Measurements from ENCODE around the gene FRMD3.

The FRMD3 gene

GRCh38 chr9:83477571-83477970 lies 60.6 kb downstream of the FRMD3 start:
- Histone ChIP-seq H3F3A (ENCODE audit: low read depth) (no peaks in the 10 kb centered on the region), H3K9me3 (ENCODE audit: insufficient read depth, low read depth, low read length) (0 out of 2 replicates have a peak, but pooled peaks cover 4% of the 10 kb centered on the region), H3K4me1 (ENCODE audit: insufficient read depth, low read length, poor library complexity, severe bottlenecking) (no peaks in the 10 kb centered on the region), H3K9me2 (replicated peaks; ENCODE audit: low read depth, low read length) (no peaks in the 10 kb centered on the region; the same call in 1 of the 2 replicates), H4K20me1 (ENCODE audit: insufficient read depth, low read length, poor library complexity, severe bottlenecking) (no peaks in the 10 kb centered on the region), H3K9ac (ENCODE audit: low read depth, low read length, poor library complexity, severe bottlenecking) (no peak overlapping the region), H3K27me3 (ENCODE audit: insufficient read depth, low read length, poor library complexity, severe bottlenecking) (no peaks in the 10 kb centered on the region), H3K79me2 (ENCODE audit: insufficient read depth, low read length) (no peaks in the 10 kb centered on the region), H2AFZ (ENCODE audit: low read length) (no peak overlapping the region), H3K4me3 (ENCODE audit: low read length, poor library complexity, severe bottlenecking) (no peak overlapping the region), H3K4me2 (ENCODE audit: low read depth, low read length, poor library complexity, severe bottlenecking) (no peak overlapping the region), H3K36me3 (ENCODE audit: insufficient read depth, low read length) (no peaks in the 10 kb centered on the region)
- no peak for TF ChIP-seq EZH2phosphoT487 (IDR thresholded peaks at IDR 0.05; ENCODE audit: borderline replicate concordance)
- TF ChIP-seq, protein P1, sequence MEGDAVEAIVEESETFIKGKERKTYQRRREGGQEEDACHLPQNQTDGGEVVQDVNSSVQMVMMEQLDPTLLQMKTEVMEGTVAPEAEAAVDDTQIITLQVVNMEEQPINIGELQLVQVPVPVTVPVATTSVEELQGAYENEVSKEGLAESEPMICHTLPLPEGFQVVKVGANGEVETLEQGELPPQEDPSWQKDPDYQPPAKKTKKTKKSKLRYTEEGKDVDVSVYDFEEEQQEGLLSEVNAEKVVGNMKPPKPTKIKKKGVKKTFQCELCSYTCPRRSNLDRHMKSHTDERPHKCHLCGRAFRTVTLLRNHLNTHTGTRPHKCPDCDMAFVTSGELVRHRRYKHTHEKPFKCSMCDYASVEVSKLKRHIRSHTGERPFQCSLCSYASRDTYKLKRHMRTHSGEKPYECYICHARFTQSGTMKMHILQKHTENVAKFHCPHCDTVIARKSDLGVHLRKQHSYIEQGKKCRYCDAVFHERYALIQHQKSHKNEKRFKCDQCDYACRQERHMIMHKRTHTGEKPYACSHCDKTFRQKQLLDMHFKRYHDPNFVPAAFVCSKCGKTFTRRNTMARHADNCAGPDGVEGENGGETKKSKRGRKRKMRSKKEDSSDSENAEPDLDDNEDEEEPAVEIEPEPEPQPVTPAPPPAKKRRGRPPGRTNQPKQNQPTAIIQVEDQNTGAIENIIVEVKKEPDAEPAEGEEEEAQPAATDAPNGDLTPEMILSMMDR (conservative IDR thresholded peaks at IDR 0.05; ENCODE audit: low read length), result no peak

DNA sequence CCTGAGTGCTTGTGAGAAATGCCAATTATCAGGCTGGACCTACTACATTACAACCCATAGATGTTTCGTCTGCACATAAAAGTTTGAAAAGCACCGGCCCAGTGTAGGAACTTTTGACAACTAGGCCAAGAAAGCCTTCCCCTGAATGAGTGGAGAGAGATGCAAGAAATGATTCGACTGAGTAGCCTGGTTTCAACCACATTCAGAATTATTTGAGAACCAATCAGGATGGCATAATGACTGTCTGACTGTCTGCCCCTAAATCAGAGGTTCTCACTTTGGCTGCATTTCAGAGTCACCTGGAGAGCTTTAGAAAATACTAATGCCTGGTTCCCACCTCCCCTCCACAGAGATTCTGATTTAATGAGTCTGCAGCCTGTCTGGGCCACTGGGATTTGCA lies 61.1 kb downstream of the FRMD3 start:
- Histone ChIP-seq H3F3A (ENCODE audit: low read depth) (no peaks in the 10 kb centered on the region), H3K9me2 (replicated peaks; ENCODE audit: low read depth, low read length) (no peaks in the 10 kb centered on the region; the same call in 1 of the 2 replicates), H3K4me1 (ENCODE audit: insufficient read depth, low read length, poor library complexity, severe bottlenecking) (no peaks in the 10 kb centered on the region), H2AFZ (ENCODE audit: low read length) (no peak overlapping the region), H3K9me3 (ENCODE audit: insufficient read depth, low read depth, low read length) (0 out of 2 replicates have a peak, but pooled peaks cover 4% of the 10 kb centered on the region), H3K4me3 (ENCODE audit: low read length, poor library complexity, severe bottlenecking) (no peak overlapping the region), H3K79me2 (ENCODE audit: insufficient read depth, low read length) (no peaks in the 10 kb centered on the region), H3K36me3 (ENCODE audit: insufficient read depth, low read length) (no peaks in the 10 kb centered on the region), H3K9ac (ENCODE audit: low read depth, low read length, poor library complexity, severe bottlenecking) (no peak overlapping the region), H3K4me2 (ENCODE audit: low read depth, low read length, poor library complexity, severe bottlenecking) (no peak overlapping the region), H4K20me1 (ENCODE audit: insufficient read depth, low read length, poor library complexity, severe bottlenecking) (no peaks in the 10 kb centered on the region), H3K27me3 (ENCODE audit: insufficient read depth, low read length, poor library complexity, severe bottlenecking) (no peaks in the 10 kb centered on the region)
- TF ChIP-seq EZH2phosphoT487 (IDR thresholded peaks at IDR 0.05; ENCODE audit: borderline replicate concordance), result no peak
- TF ChIP-seq, protein P1 (conservative IDR thresholded peaks at IDR 0.05; ENCODE audit: low read length), result no peak

GRCh38 chr9:83476513-83476912 lies 61.7 kb downstream of the FRMD3 start:
- H3K27me3 ChIP-seq (ENCODE audit: insufficient read depth, low read length, poor library complexity, severe bottlenecking), result no peaks in the 10 kb centered on the region
- H3K4me1 ChIP-seq (ENCODE audit: insufficient read depth, low read length, poor library complexity, severe bottlenecking), result no peaks in the 10 kb centered on the region
- TF ChIP-seq, protein P1 (conservative IDR thresholded peaks at IDR 0.05; ENCODE audit: low read length), result no peak
- TF ChIP-seq EZH2phosphoT487 (IDR thresholded peaks at IDR 0.05; ENCODE audit: borderline replicate concordance), result no peak
- no peaks in the 10 kb centered on the region for H3K79me2 ChIP-seq (ENCODE audit: insufficient read depth, low read length)
- H3K9me3 ChIP-seq (ENCODE audit: insufficient read depth, low read depth, low read length), result 0 out of 2 replicates have a peak, but pooled peaks cover 4% of the 10 kb centered on the region
- H3K4me2 ChIP-seq (ENCODE audit: low read depth, low read length, poor library complexity, severe bottlenecking), result no peak overlapping the region
- H3K36me3 ChIP-seq (ENCODE audit: insufficient read depth, low read length), result no peaks in the 10 kb centered on the region
- H3K4me3 ChIP-seq (ENCODE audit: low read length, poor library complexity, severe bottlenecking), result no peak overlapping the region
- no peak overlapping the region for H3K9ac ChIP-seq (ENCODE audit: low read depth, low read length, poor library complexity, severe bottlenecking)
- H3F3A ChIP-seq (ENCODE audit: low read depth), result no peaks in the 10 kb centered on the region
- no peaks in the 10 kb centered on the region; the same call in 1 of the 2 replicates for H3K9me2 ChIP-seq (replicated peaks; ENCODE audit: low read depth, low read length)
- no peaks in the 10 kb centered on the region for H4K20me1 ChIP-seq (ENCODE audit: insufficient read depth, low read length, poor library complexity, severe bottlenecking)
- H2AFZ ChIP-seq (ENCODE audit: low read length), result no peak overlapping the region
